MCF 10A (cell line): ENCODE results near the gene RPTOR. TPM values are rescaled to one million over a fixed set of nuclear protein-coding genes. Genes with fewer than 3 reads are reported as not detected.

Experiments
- BruUV-seq: library from RNA; stranded (reverse); fragments of 400-500 nt; replicated peaks from 2 replicates; lab custom pipeline; 2021; lab: Mats Ljungman, UMichigan
- CTCF ChIA-PET: fragments of 300-600 bp; sonication (Branson Sonifier 250); formaldehyde crosslinking; extraction: SDS; loops from one replicate; lab custom pipeline; 2021; ENCODE audit warnings: antibody characterized with exemption, inconsistent platforms; lab: Yijun Ruan, JAX
- POLR2A ChIA-PET: fragments of 300-600, 350-650 bp; sonication (Branson Sonifier 250); formaldehyde crosslinking; extraction: SDS; loops from one replicate; lab custom pipeline; 2020; ENCODE audit warnings: antibody characterized with exemption, inconsistent platforms; lab: Yijun Ruan, JAX
- DNase-seq: peaks from one replicate; pipeline ENCODE4 v3.0.0-alpha.2; 2018; ENCODE audit not compliant: unreplicated experiment
- H3K27ac Mint-ChIP-seq: one replicate; pipeline ENCODE4 v1.8.0; 2022; ENCODE audit warnings: mild to moderate bottlenecking, low read depth, mixed read lengths; ENCODE audit not compliant: unreplicated experiment
- H3K27me3 Mint-ChIP-seq: one replicate; pipeline ENCODE4 v1.8.0; 2022; ENCODE audit warnings: mixed read lengths; ENCODE audit not compliant: insufficient read depth, unreplicated experiment
- H3K36me3 Mint-ChIP-seq: one replicate; pipeline ENCODE4 v1.8.0; 2022; ENCODE audit warnings: mild to moderate bottlenecking, moderate library complexity, mixed read lengths; ENCODE audit not compliant: insufficient read depth, unreplicated experiment
- H3K4me1 Mint-ChIP-seq: one replicate; pipeline ENCODE4 v1.8.0; 2022; ENCODE audit warnings: mixed read lengths; ENCODE audit not compliant: insufficient read depth, unreplicated experiment
- H3K4me3 Mint-ChIP-seq: one replicate; pipeline ENCODE4 v1.8.0; 2022; ENCODE audit warnings: mild to moderate bottlenecking, moderate library complexity, mixed read lengths; ENCODE audit not compliant: unreplicated experiment
- H3K9me3 Mint-ChIP-seq: one replicate; pipeline ENCODE4 v1.8.0; 2022; ENCODE audit warnings: mixed read lengths; ENCODE audit not compliant: unreplicated experiment
- CTCF ChIP-seq: fragments of 200-600 bp; IDR thresholded peaks from one replicate; pipeline ENCODE4 v1.8.0; 2022; ENCODE audit warnings: antibody characterized with exemption, mild to moderate bottlenecking; ENCODE audit not compliant: unreplicated experiment
- intact Hi-C: fragments of 100-400 bp; cut with micrococcal nuclease; formaldehyde crosslinking; loops from 2 replicates; pipeline ENCODE4 v1.14.1; 2022
- total RNA-seq: library from RNA; stranded (reverse); gene quantifications from 2 replicates; pipeline ENCODE4 v1.2.3, GENCODE V29; 2022

The RPTOR gene
- total RNA-seq, 1 experiment from 2014 or later, result 41.3 TPM

DNA sequence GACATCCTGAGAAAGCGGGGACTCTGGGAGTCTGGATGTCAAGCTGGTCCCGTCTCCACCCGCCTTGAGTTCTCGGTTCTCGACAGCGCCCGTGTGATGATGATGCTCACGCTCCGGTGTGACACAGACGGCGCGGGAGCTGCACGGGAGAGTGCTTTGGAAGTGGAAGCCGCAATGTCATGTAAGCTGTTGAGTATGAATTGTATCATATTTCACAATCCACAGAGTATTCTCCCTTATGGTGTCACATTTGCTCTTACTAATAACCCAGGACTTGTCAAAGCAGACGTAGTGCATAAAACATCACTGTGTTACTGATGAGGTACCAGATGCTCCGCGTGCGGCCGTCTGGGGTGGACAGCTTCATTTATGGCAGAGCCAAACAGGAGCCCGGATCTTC, 229.5 kb downstream of the RPTOR start:
- POLR2A ChIA-PET, result interaction anchor here (0.6 to 0.7 kb wide), 2 partner anchors 82 to 1860 kb away, joined by 3 to 4 read pairs; no protein-coding TSS in a partner anchor
- Mint-ChIP-seq H3K4me1 (no peaks in the 10 kb centered on the region), H3K27me3 (no peaks in the 10 kb centered on the region), H3K27ac (no peak overlapping the region), H3K36me3 (peaks cover 25% of the 10 kb centered on the region), H3K4me3 (no peak overlapping the region), H3K9me3 (no peaks in the 10 kb centered on the region)
- BruUV-seq, result no TSS peak
- CTCF ChIA-PET, result interaction anchor here (0.6 kb wide), 1 partner anchor 57 kb away, joined by 3 read pairs; no protein-coding TSS in a partner anchor
- no peak for TF ChIP-seq CTCF
- intact Hi-C loops, result no loop called here
- no peak for DNase-seq

- no peak for TF ChIP-seq CTCF
- POLR2A ChIA-PET, result interaction anchor here (0.7 kb wide), 1 partner anchor 1861 kb away, joined by 4 read pairs; no protein-coding TSS in a partner anchor
- H3K27ac Mint-ChIP-seq, result no peak overlapping the region
- no peaks in the 10 kb centered on the region for H3K9me3 Mint-ChIP-seq
- no peak for DNase-seq
- no peaks in the 10 kb centered on the region for H3K4me1 Mint-ChIP-seq
- intact Hi-C loops, result no loop called here
- H3K36me3 Mint-ChIP-seq, result peaks cover 26% of the 10 kb centered on the region
- H3K4me3 Mint-ChIP-seq, result no peak overlapping the region
- no TSS peak for BruUV-seq
- CTCF ChIA-PET, result no interaction called here
- no peaks in the 10 kb centered on the region for H3K27me3 Mint-ChIP-seq
Measured at GRCh38 chr17:80774643-80775281, 230.1 kb downstream of the RPTOR start.

DNA sequence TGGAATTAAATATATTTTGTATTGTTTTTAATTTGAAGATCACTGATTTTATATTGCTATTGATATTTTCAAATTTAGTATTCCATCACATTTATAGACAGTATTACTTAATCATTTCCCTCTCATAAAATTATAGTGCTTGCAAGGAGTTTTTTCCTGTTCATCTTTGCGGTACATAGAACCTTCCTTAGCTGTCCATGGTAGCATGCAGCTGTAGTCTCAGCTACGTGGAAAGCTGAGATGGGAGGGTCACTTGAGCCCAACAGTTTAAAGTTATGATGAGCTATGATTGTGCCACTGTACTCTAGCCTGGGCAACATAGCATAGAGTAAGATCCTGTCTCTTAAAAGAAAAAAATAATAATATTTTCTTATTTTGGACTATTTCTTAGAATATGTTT, 231.2 kb downstream of the RPTOR start:
- Mint-ChIP-seq H3K27me3 (no peaks in the 10 kb centered on the region), H3K4me3 (no peak overlapping the region), H3K27ac (no peak overlapping the region), H3K9me3 (no peaks in the 10 kb centered on the region), H3K36me3 (peaks cover 26% of the 10 kb centered on the region), H3K4me1 (no peaks in the 10 kb centered on the region)
- ChIA-PET POLR2A (no interaction called here), CTCF (no interaction called here)
- intact Hi-C loops, result no loop called here
- no peak for DNase-seq
- no peak for TF ChIP-seq CTCF
- BruUV-seq, result no TSS peak

DNA sequence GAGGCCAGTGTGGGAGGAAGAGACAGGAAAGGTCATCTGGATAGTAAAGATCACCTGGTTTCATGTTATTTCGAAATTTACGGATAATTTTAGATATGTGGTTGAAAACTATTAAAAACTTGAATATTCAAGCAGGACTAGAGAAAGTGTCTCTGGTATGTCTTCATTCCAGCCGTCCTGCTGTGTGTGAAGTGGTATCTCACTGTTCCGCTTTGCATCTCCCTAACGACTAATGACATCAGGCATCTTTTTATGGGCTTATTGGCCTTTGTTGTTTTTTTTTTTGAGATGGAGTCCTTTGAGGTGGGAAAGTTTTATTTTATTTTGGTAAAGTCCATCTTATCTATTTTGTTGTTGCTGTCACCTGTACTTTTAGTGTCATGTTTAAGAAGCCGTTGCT, 232.6 kb downstream of the RPTOR start:
- Mint-ChIP-seq H3K27ac (no peak overlapping the region), H3K4me3 (no peak overlapping the region), H3K36me3 (peaks cover 26% of the 10 kb centered on the region), H3K9me3 (no peaks in the 10 kb centered on the region), H3K4me1 (no peaks in the 10 kb centered on the region), H3K27me3 (no peaks in the 10 kb centered on the region)
- no peak for TF ChIP-seq CTCF
- BruUV-seq, result no TSS peak
- POLR2A ChIA-PET, result no interaction called here
- no peak for DNase-seq
- intact Hi-C loops, result no loop called here
- CTCF ChIA-PET, result no interaction called here
